ELF-1 (cell line): Measurements from ENCODE around the gene CELF5.
A peak's percentile ranks its signal among the peaks of the same experiment; 100 is the strongest.
"Not testable (repeated sequence)": the region's sequence is repeated elsewhere in the genome, so short reads cannot be mapped to it uniquely, and the experiment has no call there.

Experiments
- DNase-seq: peaks from one replicate; pipeline ENCODE4 v3.0.0-alpha.2; 2016; ENCODE audit warnings: low read depth, low spot score

The CELF5 gene

DNA sequence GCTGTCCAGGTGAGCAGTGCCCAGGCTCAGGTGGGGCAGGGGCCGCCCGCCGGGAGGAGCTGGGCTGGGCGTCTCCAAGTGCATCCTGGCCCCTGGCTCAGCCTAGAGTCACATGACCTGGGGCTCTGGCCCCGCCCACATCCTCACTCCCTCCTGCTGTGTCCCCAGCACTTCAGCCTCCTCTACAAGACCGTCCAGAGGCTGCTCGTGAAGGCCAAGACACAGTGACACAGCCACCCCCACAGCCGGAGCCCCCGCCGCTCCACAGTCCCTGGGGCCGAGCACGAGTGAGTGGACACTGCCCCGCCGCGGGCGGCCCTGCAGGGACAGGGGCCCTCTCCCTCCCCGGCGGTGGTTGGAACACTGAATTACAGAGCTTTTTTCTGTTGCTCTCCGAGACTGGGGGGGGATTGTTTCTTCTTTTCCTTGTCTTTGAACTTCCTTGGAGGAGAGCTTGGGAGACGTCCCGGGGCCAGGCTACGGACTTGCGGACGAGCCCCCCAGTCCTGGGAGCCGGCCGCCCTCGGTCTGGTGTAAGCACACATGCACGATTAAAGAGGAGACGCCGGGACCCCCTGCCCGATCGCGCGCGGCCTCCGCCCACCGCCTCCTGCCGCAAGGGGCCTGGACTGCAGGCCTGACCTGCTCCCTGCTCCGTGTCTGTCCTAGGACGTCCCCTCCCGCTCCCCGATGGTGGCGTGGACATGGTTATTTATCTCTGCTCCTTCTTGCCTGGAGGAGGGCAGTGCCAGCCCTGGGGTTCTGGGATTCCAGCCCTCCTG, 16.8 kb upstream of the CELF5 start:
- peak; percentile 76 for DNase-seq

DNA sequence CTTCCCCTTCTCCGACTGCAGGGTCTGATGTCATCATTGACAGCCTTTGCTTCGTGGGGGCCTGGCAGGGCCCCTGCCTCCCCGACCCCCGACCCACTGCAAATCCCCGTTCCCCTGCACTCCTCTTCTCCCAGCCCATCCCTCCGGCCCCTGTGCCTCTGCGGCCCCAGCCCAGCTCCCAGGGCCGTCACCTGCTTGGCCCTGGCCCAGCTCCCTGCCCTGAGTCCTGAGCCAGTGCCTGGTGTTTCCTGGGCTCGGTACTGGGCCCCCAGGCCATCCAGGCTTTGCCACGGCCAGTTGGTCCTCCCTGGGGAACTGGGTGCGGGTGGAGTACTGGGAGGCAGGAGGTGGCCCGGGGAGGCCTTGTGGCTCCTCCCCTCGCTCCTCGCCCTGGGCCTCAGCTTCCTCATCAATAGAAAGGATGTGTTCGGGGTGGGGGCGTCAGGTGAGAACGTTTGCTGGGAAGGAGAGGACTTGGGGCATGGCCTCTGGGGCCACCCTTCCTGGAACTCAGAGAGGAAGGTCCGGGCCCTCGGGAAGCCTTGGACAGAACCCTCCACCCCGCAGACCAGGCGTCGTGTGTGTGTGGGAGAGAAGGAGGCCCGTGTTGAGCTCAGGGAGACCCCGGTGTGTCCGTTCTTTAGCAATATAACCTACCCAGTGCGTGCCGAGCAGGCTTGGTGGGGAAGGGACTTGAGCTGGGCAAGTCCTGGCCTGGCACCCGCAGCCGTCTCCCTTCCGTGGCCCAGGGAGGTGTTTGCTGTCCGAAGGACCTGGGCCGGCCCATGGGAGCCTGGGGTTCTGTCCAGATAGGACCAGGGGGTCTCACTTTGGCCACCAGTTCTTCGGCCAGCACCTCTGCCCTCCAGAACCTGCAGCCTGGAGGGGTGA, 15.9 kb upstream of the CELF5 start:
- no peak for DNase-seq

DNA sequence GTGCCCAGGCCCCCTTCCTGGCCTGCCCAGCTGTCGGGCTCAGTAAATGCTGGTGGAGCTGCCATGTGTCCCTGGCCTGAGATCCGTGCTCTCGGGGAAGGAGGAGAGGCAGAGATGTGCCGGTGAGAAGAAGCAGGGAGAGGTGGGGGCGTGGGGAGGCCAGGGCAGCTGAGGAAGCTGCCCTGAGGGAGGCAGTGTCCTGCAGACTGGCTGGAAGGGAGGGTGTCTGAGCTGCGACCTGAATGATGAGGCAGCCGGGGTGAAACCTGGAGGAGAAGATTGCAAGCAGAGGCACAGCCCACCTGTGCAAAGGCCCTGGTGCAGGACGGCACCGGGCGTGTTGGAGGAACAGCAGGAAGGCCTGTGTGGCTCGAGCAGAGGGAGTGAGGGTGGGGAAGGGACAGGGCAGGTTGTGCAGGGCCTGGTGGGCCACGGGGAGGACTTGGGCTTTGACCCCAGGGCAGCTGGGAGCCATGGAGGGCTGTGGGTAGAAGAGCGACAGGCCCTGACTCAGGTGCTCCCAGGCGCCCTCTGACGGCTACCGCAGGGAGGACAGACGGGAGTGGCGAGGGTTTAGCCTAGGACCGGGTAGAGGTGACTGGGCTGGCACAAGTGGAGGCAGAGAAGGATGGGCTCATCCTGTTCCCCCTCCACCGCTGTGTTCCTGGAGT, 14.0 kb upstream of the CELF5 start:
- DNase-seq, result peak; percentile 65

DNA sequence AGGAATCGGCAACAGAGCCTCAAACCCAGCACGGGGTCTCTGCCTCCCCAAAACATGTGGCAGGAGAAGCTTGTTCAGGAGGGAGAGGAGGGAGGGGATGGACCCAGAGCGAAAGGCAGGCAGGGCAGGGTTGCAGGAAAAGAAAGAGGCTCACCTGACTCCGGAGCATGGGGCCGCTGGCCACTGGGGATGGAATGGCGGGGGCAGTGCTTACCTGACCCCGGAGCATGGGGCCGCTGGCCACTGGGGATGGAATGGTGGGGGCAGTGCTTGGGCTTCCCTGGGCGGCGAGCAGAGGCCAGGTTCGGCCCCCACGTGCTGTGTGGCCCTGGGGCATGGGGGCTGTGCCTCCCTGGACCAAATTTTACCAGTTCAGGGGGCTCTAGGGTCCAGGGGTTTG, 13.3 kb upstream of the CELF5 start:
- no peak for DNase-seq

DNA sequence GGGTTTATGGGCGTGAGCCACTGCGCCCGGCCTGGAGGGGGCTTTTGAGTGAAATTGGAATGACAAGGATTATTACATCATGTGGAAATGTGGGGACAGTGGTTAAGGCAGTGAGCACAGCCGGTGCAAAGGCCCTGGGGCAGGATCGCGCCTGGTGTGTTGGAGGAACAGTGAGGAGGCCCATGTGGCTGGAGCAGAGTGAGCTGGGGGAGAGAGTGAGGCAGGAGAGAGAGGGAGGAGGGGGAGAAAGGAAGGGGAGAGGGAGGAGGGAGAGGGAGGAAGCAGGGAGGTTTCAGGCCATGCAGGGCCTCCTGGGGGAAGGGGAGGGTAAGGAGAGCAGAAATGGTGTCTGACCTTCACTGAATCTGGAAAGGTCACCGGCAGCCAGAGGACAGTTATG, 11.3 kb upstream of the CELF5 start:
- no peak for DNase-seq

DNA sequence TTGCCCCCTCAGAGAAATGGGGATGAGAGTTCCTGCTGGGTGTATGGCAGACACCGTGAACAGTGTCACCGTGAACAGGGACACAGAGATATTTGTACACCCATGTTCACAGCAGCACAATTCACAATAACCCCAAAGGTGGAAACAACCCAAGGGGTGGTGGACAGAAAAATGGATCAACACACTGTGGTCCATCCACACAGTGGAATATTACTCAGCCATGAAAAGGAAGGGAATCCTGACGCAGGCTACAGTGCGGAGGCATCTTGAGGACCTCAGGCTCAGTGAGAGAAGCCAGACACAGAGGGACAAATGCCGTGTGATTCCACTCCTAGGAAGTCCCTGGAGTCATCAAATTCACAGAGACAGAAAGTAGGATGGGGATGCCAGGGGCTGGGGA, 7.6 kb upstream of the CELF5 start:
- no peak for DNase-seq

DNA sequence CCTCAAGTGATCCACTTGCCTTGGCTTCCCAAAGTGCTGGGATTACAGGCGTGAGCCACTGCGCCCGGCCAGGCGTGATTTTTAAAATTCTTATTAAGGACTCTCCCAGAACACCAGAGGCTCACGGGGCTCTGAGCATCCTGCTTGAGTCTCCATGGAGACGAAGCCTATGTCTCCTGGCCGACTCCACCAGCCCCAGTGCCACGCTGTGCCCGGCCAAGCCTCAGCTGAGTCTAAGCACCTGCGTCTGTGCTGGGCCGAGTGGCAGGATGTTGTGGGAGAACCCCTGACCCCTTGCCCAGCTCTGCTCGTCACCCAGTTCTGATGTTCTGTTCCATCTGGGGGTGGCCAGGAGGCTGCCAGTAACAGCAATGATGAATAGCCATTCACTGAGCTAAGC, 3.9 kb upstream of the CELF5 start:
- no peak for DNase-seq

DNA sequence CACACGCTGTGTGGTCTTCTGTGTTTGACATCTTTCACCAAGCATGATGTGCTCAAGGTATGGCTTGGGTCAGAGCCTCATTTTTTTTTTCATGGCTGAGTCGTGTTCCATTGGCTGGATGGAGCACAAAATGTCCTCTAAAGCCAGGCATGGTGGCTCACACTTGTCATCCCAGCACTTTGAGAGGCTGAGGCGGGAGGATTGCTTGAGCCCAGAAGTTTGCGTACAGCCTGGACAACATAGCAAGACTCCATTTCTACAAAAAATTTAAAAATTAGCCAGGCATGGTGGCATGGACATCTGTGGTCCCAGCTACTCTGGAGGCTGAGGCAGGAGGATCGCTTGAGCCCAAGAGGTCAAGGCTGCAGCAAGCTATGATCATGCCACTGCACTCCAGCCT, 2.9 kb upstream of the CELF5 start:
- not testable (repeated sequence) for DNase-seq

DNA sequence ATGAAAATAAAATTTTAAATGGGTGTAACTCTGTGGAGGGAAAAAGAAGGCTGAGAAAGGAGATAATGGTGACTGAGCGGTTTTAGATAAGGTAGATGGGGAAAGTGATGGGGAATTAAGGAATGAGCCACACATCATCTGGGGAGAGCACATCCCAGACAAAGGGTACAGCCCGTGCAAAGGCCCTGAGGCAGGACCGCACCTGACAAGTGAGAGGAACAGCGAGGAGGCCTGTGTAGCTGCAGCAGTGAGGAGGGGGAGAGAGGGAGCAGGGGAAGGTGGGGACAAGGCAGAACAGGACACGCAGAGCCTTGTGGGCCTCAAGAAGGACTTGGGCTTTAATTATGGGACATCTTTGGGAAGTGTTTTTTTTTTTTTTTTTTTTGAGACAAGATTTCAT, 1.8 kb upstream of the CELF5 start:
- DNase-seq, result no peak

DNA sequence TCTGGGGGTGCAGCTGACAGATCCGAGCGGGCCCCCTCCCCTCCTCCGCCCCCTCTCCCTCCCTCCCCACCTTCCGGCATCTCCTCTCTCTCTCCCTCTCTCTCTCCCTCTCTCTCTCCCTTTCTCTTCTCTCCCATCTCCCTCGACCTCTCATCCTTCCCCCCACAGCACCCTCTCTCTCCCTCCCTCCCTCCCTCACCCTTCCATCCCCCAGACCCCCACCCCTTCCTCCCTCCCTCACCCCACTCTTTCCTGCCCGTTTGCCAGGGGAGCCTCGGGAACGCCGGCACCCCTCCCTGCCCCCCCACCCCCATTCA, 666 bp downstream of the CELF5 start:
- no peak for DNase-seq

DNA sequence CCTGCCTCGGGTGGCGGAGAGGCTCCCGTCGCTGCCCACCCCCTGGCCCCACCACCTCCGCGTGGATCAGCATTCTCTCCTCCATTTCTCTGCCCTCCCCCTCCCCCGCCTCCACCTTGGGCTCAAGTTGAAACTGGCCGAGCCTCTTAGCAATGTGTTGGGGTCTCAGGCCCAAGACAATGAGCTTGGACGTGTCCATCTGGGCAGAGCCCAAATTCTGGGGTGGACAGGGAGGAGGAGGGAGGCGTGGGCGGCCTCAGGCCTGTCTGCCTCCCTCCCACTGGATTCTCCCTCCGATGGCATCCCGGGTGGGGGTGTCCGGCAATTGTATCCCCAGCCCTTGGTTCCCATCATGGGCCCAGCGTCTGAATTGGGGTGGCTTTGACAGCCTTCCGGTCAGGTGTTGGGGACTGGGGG, 1.2 kb downstream of the CELF5 start:
- DNase-seq, result no peak

DNA sequence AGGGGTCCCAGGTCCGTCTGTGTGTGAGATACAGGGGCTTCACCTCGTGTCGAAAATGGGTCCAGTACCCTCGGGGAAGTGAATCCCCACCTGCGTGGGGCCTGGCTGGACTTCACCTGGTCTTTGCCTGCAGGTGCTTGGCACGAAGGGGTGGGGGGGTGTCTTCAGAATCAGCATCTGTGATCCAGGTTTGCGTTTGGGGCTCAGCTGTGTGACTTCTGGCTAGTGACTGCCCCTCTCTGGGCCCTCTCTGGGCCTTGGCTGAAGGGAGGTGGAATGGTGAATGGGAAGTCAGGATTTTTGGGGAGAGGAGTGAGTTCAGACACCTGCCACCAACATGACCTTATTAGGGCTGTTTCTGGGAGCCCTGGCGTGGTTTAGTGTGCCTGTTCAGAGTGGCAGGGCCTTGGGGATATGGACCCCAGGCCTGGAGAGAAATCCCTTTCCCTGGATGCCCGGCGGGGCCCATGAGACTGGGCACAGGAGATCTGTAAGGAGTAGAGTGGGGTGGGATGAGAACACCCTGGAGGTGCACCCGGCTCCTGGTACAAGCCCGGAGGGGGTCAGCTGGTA, 2.7 kb downstream of the CELF5 start:
- DNase-seq, result no peak

DNA sequence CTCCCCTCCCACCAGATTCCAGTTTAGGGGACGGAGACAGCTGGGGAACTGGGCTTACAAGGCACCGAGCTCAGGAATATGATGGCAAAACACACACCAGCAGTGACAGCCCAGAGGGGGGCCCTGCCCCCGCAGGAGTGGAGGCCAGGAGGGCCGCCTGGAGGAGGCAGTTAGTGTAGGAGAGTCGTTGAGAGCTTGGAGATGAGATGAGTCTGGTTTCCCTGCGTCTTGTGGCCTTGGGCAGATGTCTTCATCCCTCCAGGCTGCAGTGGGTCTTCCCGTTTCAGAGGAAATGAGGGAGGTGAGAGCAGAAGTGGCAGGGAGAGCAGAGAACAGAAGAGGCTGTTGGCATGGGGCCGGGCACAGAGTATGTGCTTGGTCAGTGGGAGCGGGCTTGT, 4.9 kb downstream of the CELF5 start:
- no peak for DNase-seq

DNA sequence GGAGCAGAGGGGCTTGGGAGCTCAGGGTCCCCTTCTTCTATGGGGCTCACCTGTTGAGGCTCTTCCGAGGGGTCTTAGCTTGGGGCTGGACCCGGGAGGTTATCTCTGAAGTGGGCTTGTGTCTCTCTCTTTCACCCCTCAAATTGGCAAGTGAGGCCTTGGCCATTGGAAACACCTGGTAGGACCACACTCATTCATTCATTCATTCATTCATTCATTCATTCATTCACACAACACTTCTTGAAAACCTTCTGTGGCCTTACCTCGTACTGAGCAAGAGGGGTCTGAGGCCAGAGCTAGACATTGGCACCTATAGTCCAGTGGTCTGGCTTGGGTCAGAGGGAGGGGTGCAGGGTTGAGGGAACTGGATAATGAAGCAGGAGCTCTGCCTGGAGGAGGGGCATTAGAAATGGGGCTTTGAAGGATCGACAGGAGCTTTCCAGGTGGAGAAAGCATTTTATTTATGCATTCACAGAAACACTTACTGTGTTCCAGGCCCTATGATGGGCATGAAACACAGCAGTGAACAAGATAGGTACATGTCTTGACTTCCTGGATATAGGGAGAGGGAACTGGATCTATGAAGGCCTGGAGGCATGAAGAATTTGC, 5.5 kb downstream of the CELF5 start:
- DNase-seq, result no peak

DNA sequence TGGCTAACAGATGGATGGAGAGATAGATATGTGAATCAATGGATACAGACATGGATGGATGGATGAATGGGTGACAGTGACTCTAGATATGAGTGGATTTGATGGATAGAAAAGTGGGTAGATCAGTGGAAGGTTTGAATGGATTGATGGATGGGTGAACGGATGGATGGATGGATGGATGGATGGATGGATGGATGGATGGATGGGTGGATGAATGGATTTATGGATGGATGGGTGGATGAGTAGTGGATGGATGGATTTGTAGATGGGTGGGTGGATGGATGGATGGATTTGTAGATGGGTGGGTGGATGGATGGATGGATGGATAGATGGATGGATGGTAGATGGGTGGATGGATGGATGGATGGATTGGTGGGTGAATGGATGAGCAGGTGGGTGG, 6.8 kb downstream of the CELF5 start:
- no peak for DNase-seq

DNA sequence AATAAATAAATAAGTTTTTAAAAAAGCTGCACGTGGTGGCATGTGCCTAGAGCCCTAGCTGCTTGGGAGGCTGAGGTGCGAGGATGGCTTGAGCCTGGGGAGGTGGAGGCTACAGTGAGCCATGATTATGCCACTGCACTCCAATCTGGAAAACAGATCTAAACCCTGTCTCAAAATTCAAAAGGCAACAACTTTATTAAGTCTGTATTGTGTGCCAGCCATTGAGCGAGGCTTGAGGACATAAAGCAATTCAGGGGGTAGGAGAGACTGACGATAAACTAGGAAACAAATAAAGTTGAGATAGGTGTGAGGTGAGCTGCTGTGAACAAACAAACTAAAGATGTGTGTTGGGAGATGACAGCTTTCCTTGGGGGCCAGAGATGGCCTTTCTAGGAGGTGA, 8.7 kb downstream of the CELF5 start:
- DNase-seq, result no peak

DNA sequence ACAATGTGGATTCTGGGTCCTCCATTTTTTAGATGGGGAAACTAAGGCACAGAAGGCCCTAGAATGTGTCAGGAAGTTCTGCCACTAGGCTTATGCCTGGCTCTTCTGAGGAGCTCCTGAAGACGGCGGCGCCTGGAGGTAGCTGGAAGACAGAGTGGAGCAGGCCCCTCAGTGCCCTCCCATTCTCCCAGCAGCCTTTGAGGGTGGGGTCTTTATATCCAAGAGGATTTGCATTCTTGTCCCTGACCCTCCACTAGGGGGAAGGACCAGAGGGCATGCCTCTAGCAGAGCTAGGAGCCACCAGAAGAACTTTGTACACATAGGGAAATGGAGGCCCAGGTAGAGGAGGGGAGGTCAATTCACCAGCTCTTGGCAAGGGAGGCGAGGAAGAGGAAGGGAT, 9.4 kb downstream of the CELF5 start:
- DNase-seq, result peak; percentile 32

DNA sequence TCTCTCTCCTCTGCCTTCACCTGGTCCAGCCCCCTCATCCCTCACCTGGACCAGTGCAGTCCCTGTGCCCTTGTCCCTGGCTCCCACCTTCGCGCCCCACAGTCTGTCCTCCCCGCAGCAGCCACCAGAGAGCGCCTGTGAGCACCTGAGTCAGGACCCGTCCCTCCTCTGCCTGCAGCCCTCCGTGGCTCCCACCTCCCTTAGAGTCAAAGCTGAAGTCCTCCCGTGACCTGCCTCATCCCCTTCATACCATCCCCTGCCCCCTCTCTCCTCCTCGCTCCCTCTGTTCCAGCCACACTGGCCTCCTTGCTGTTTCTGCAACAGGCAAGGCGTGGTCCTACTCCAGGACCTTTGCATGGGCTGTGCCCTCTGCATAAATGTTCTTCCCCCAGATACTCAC, 10.3 kb downstream of the CELF5 start:
- DNase-seq, result no peak

DNA sequence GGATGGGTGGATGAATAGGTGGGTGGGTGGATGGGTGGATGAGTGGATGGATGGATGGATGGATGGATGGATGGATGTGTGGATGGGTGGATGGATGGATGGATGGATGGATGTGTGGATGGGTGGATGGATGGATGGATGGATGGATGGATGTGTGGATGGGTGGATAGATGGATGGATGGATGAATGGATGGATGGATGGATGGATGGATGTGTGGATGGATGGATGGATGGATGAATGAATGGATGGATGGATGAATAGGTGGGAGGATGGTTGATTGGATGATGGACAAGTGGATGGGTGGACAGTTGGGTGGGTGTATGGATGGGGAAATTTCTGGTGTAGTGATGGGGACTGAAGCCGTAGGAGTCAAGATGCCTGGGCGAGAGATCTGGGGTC, 11.1 kb downstream of the CELF5 start:
- DNase-seq, result not testable (repeated sequence)

DNA sequence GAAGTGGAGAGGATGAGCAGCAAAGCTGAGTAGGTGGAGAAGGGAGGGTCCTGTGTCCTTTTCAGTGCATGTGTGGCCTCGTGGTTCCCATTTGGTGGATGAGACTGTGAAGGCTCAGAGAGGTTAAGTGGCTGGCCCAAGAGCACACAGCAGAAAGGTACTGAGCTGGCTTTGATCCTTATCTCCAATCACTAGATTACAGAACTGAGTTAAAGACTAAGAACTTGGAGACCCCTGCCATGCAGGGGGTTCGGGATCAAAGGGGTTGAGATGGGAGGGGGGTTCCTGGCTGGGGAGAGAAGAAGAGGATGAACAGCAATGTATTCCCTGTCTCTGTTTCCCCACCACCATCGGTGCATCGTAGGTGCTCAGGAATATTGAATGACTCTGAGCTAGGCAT, 11.8 kb downstream of the CELF5 start:
- no peak for DNase-seq

DNA sequence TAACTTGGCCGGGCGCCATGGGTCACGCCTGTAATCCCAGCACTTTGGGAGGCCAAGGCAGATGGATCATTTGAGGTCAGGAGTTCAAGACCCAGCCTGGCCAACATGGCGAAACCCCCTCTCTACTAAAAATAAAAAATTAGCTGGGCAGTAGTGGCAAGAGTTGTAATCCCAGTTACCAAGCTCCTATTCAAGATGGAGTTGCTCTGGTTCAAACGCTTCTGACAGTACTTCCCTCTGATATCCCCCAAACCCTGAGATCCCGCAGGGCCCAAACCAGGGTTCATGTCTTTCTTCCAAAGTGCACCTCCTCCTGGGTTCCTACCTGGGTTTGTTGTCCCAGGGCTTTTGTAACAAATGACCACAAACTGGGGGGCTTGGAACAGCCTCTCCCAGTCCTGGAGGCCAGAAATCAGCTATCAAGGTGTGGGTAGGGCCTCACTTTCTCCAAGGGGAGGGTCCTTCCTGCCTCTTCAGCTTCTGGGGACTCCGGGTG, 13.7 kb downstream of the CELF5 start:
- no peak for DNase-seq

DNA sequence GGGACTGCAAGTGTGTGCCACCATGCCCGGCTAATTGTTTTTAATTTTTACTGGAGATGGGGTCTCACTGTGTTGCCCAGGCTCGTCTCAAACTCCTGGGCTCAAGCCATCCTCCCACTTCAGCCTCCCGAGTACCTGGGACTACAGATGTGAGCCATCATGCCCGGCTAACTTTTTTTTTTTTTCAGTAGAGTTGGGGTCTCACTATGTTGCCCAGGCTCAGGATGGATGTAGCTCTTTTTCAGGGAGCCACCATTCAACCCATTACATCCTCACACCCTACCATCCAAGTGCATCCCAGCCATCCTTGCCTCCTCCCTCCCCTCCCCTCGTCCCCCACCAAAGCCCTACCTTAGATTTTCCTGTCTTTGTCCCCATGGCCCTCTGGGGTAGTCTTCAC, 14.9 kb downstream of the CELF5 start:
- DNase-seq, result no peak
